ENCODE results near the gene EPN2.

Gene EPN2

GRCh38 chr17:19304209-19304608, 67.0 kb downstream of the EPN2 start:
- H3K27ac ChIP-seq, result no peak overlapping the region
- TF ChIP-seq, protein P1, sequence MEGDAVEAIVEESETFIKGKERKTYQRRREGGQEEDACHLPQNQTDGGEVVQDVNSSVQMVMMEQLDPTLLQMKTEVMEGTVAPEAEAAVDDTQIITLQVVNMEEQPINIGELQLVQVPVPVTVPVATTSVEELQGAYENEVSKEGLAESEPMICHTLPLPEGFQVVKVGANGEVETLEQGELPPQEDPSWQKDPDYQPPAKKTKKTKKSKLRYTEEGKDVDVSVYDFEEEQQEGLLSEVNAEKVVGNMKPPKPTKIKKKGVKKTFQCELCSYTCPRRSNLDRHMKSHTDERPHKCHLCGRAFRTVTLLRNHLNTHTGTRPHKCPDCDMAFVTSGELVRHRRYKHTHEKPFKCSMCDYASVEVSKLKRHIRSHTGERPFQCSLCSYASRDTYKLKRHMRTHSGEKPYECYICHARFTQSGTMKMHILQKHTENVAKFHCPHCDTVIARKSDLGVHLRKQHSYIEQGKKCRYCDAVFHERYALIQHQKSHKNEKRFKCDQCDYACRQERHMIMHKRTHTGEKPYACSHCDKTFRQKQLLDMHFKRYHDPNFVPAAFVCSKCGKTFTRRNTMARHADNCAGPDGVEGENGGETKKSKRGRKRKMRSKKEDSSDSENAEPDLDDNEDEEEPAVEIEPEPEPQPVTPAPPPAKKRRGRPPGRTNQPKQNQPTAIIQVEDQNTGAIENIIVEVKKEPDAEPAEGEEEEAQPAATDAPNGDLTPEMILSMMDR (conservative IDR thresholded peaks at IDR 0.05), result no peak

- TF ChIP-seq, protein P1 (conservative IDR thresholded peaks at IDR 0.05), result no peak
- H3K27ac ChIP-seq, result no peak overlapping the region
These were observed 67.6 kb downstream of the EPN2 start for GRCh38 chr17:19304751-19305150.

- TF ChIP-seq, protein P1 (conservative IDR thresholded peaks at IDR 0.05), result no peak
- H3K27ac ChIP-seq, result no peak overlapping the region
These were observed 68.1 kb downstream of the EPN2 start for GRCh38 chr17:19305256-19305655.

DNA sequence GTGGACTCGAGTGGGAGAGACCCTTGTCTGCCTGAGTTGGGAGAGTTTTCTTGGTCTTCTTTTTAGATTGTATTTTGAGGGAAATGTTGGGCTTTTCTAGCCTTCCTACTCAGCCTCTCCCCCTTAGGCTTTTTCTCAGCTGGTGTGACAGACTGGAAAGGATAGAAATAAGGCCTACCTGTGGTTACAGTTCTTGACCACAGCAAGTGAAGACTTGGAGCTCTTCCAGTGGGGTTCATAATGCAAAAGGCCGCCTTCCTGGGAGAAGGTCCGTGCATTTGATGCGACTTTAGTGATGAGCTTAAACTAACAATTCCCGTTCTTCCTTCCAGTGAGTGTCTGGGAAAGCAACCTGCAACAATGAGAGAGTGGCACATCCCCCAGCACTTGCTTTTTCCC, 68.6 kb downstream of the EPN2 start:
- TF ChIP-seq, protein P1 (conservative IDR thresholded peaks at IDR 0.05), result no peak
- no peak overlapping the region for H3K27ac ChIP-seq

- H3K27ac ChIP-seq, result no peak overlapping the region
- TF ChIP-seq, protein P1 (conservative IDR thresholded peaks at IDR 0.05), result no peak
These were observed 69.3 kb downstream of the EPN2 start for GRCh38 chr17:19306160-19307111.

GRCh38 chr17:19307521-19307920, 70.4 kb downstream of the EPN2 start:
- TF ChIP-seq, protein P1 (conservative IDR thresholded peaks at IDR 0.05), result no peak
- no peak overlapping the region for H3K27ac ChIP-seq

DNA sequence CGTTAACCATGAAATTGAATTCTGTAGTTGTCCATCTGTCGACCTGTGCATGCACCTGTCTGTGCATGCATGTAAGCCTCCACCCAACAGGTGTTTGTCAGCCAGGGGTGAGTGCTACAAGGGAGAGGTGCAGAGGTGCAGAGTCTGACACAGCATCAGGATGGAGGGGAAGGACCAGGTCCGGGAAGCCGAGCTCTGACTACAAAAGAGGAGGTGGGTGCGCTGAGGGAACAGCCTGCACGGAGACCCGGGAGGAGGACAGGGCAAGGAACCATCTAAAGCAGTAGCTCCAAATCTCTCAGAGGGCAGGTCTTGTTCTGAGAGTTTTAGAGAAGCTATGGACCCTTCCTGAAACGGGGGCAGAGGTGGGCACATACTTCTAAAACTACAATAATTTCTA, 71.2 kb downstream of the EPN2 start:
- H3K27ac ChIP-seq, result no peak overlapping the region
- TF ChIP-seq, protein P1 (conservative IDR thresholded peaks at IDR 0.05), result no peak

All from VCaP (cell line).